K562 (cell line): ENCODE measurements around the gene PRDM12.

Experiments
- ATF1 ChIP-seq, 2 experiments: fragments of 450-650 bp in 1 of 2; IDR thresholded peaks; 2 replicates each; pipeline ENCODE4 v1.6.1; 2016; ENCODE audit warnings: missing compliant biosample characterization in 1 of 2, missing genetic modification characterization in 1 of 2
- COPS2 ChIP-seq: fragments of 450-650 bp; conservative IDR thresholded peaks from 2 replicates; pipeline ENCODE4 v1.6.1; 2016; ENCODE audit warnings: mild to moderate bottlenecking, moderate library complexity
- EP300 ChIP-seq: IDR thresholded peaks from 2 replicates; pipeline ENCODE4 v1.6.1; 2012; ENCODE audit warnings: low read length, improper control_type of control experiment
- EZH2 ChIP-seq: IDR thresholded peaks from 2 replicates; pipeline ENCODE4 v1.6.1; 2012; ENCODE audit warnings: low read depth, mild to moderate bottlenecking, inconsistent platforms, low read length, borderline replicate concordance
- NR2F6 ChIP-seq: fragments of 450-650 bp; formaldehyde crosslinking; IDR thresholded peaks from 2 replicates; pipeline ENCODE4 v1.4.0; 2020; ENCODE audit warnings: mild to moderate bottlenecking

DNA sequence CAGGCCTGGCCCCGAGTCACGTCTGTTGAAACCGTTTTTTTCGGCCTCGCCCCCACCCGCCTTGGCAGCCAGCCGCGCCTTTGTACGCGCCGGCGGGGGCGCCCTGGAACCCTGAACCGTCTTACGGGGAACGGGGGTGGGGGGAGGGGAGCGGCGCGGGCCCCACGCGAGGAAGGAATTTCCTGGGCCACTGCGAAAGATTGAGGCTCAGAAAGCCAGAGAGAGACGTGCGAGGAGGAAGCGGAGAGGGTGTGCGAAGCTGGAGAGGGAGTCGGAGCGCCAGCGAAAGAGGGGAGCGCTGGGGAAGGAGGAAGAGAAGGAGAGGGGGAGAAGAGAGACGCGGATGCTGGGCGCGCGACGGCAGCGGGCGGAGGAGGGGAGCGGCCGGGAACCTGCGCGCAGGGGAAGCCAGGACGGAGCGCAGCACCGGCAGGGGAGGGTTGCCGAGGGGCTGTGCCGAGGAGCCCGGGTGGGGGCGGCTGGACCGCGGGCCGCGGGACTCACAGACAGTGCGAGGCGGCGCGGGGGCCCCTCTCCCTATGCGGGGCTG lies 4.6 kb upstream of the PRDM12 start:
- TF ChIP-seq COPS2, result no peak
- TF ChIP-seq EZH2, result no peak
- no peak for TF ChIP-seq NR2F6 (CRISPR knock-in tag)
- no peak for TF ChIP-seq ATF1 (CRISPR knock-in tag; IDR thresholded peaks at IDR 0.05)
- no peak for TF ChIP-seq ATF1 (tag; IDR thresholded peaks at IDR 0.05)
- no peak for TF ChIP-seq EP300
